Activated B cell treated with CpG ODN at 0.5 μM for 24 hours (primary cell): Measurements from ENCODE around the gene MSH6. TPM values are rescaled to one million over a fixed set of nuclear protein-coding genes. Genes with fewer than 3 reads are reported as not detected.

Source experiments
- ATAC-seq: fragments of 200-7000 bp; cut with Tn5 transposase; one replicate; pipeline ENCODE4 v1.10.0; 2021; ENCODE audit warnings: low read depth, mild to moderate bottlenecking, moderate library complexity
- CTCF ChIA-PET: fragments of 350-600 bp; sonication (Branson Sonifier 250); formaldehyde crosslinking; loops from one replicate; lab custom pipeline; 2021; ENCODE audit warnings: antibody characterized with exemption; lab: Charles Lee
- POLR2A ChIA-PET: fragments of 350-600 bp; sonication (Branson Sonifier 250); formaldehyde crosslinking; loops from one replicate; lab custom pipeline; 2021; ENCODE audit warnings: antibody characterized with exemption; lab: Charles Lee
- DNase-seq: peaks from one replicate; pipeline ENCODE4 v3.0.0; 2022
- H3K27ac Mint-ChIP-seq: one replicate; pipeline ENCODE4 v1.8.0; 2020; ENCODE audit warnings: mixed read lengths
- H3K27me3 Mint-ChIP-seq: one replicate; pipeline ENCODE4 v1.8.0; 2021; ENCODE audit warnings: mixed read lengths
- H3K36me3 Mint-ChIP-seq: one replicate; pipeline ENCODE4 v1.8.0; 2021; ENCODE audit warnings: low read depth, mixed read lengths
- H3K4me1 Mint-ChIP-seq: one replicate; pipeline ENCODE4 v1.8.0; 2021; ENCODE audit warnings: mixed read lengths
- H3K4me3 Mint-ChIP-seq: one replicate; pipeline ENCODE4 v1.8.0; 2020; ENCODE audit warnings: mild to moderate bottlenecking, mixed read lengths
- H3K9me3 Mint-ChIP-seq: one replicate; pipeline ENCODE4 v1.8.0; 2020; ENCODE audit warnings: mixed read lengths
- CTCF ChIP-seq: fragments of 200-600 bp; IDR thresholded peaks from one replicate; pipeline ENCODE4 v1.8.0; 2022; ENCODE audit warnings: antibody characterized with exemption, mild to moderate bottlenecking
- intact Hi-C: fragments of 100-400 bp; cut with micrococcal nuclease; formaldehyde crosslinking; loops from one replicate; pipeline ENCODE4 v1.15.1; 2024
- total RNA-seq: library from RNA; stranded (reverse); gene quantifications from 2 replicates; pipeline ENCODE4 v1.2.3, GENCODE V29; 2022

Gene MSH6
- total RNA-seq, 1 donor from 2014 or later, result 40.6 TPM

GRCh38 chr2:47822518-47822917, 39.6 kb downstream of the MSH6 start:
- H3K4me1 Mint-ChIP-seq, result no peaks in the 10 kb centered on the region
- no peaks in the 10 kb centered on the region for H3K27me3 Mint-ChIP-seq
- intact Hi-C loops, result no loop called here
- no peaks in the 10 kb centered on the region for H3K9me3 Mint-ChIP-seq
- H3K36me3 Mint-ChIP-seq, result peaks cover 73% of the 10 kb centered on the region
- no peak for TF ChIP-seq CTCF
- ChIA-PET POLR2A (no interaction called here), CTCF (no interaction called here)
- no peak overlapping the region for H3K27ac Mint-ChIP-seq
- ATAC-seq, result no peak
- DNase-seq, result no peak
- H3K4me3 Mint-ChIP-seq, result no peak overlapping the region

GRCh38 chr2:47833516-47833968, 50.6 kb downstream of the MSH6 start:
- CTCF ChIA-PET, result interaction anchor here (1.4 kb wide), 1 partner anchor 589 kb away, joined by 3 read pairs; no protein-coding TSS in a partner anchor
- no peak for DNase-seq
- H3K27ac Mint-ChIP-seq, result no peak overlapping the region
- H3K9me3 Mint-ChIP-seq, result no peaks in the 10 kb centered on the region
- H3K36me3 Mint-ChIP-seq, result peaks cover 70% of the 10 kb centered on the region
- TF ChIP-seq CTCF, result no peak
- intact Hi-C loops, result loop anchor here (2.0 kb wide), 1 partner anchor 73 kb away; the partner anchor contains the start of gene FBXO11
- H3K4me1 Mint-ChIP-seq, result no peaks in the 10 kb centered on the region
- H3K4me3 Mint-ChIP-seq, result no peak overlapping the region
- ATAC-seq, result peak; percentile 18
- no peaks in the 10 kb centered on the region for H3K27me3 Mint-ChIP-seq
- POLR2A ChIA-PET, result interaction anchor here (1.3 kb wide), 1 partner anchor 73 kb away, joined by 3 read pairs; no protein-coding TSS in a partner anchor

GRCh38 chr2:47838249-47838648, 55.3 kb downstream of the MSH6 start:
- ATAC-seq (no peak), DNase-seq (no peak)
- TF ChIP-seq CTCF, result no peak
- intact Hi-C loops, result no loop called here
- Mint-ChIP-seq H3K4me1 (peaks cover 8% of the 10 kb centered on the region), H3K27ac (peak overlapping the region; percentile 9), H3K9me3 (no peaks in the 10 kb centered on the region), H3K36me3 (peaks cover 54% of the 10 kb centered on the region), H3K27me3 (no peaks in the 10 kb centered on the region), H3K4me3 (no peak overlapping the region)
- POLR2A ChIA-PET, result no interaction called here
- CTCF ChIA-PET, result no interaction called here

GRCh38 chr2:47838686-47839085, 55.7 kb downstream of the MSH6 start:
- CTCF ChIA-PET, result no interaction called here
- intact Hi-C loops, result no loop called here
- POLR2A ChIA-PET, result no interaction called here
- ATAC-seq (no peak), DNase-seq (no peak)
- Mint-ChIP-seq H3K9me3 (no peaks in the 10 kb centered on the region), H3K4me3 (no peak overlapping the region), H3K36me3 (peaks cover 58% of the 10 kb centered on the region), H3K27me3 (no peaks in the 10 kb centered on the region), H3K27ac (peak overlapping the region; percentile 9), H3K4me1 (peaks cover 12% of the 10 kb centered on the region)
- no peak for TF ChIP-seq CTCF

GRCh38 chr2:47842846-47843245, 59.9 kb downstream of the MSH6 start:
- Mint-ChIP-seq H3K4me3 (no peak overlapping the region), H3K36me3 (peaks cover 26% of the 10 kb centered on the region), H3K27me3 (no peaks in the 10 kb centered on the region), H3K9me3 (no peaks in the 10 kb centered on the region), H3K27ac (peak overlapping the region; percentile 14), H3K4me1 (peaks cover 28% of the 10 kb centered on the region)
- TF ChIP-seq CTCF, result no peak
- POLR2A ChIA-PET, result interaction anchor here (1.3 kb wide), 1 partner anchor 11 kb away, joined by 3 read pairs; no protein-coding TSS in a partner anchor
- ATAC-seq (no peak), DNase-seq (no peak)
- CTCF ChIA-PET, result interaction anchor here (0.6 to 1.0 kb wide), 2 partner anchors 15 to 48 kb away, joined by 3 to 4 read pairs; no protein-coding TSS in a partner anchor
- intact Hi-C loops, result no loop called here
